ENCODE data around the gene USP6NL.

The USP6NL gene

GRCh38 chr10:11562888-11563287, 48.6 kb downstream of the USP6NL start:
- Histone ChIP-seq H3K4me3 (ENCODE audit: low read length) (no peak overlapping the region), H3K4me1 (ENCODE audit: low read length) (peaks cover 18% of the 10 kb centered on the region), H3K9me3 (ENCODE audit: insufficient read depth, low read length) (no peaks in the 10 kb centered on the region), H3K27me3 (ENCODE audit: low read depth, low read length) (no peaks in the 10 kb centered on the region), H2AFZ (ENCODE audit: low read depth, low read length) (no peak overlapping the region), H3K36me3 (replicated peaks; ENCODE audit: low read depth, low read length) (no peaks in the 10 kb centered on the region), H3K4me2 (ENCODE audit: low read length) (no peak overlapping the region), H3K9ac (ENCODE audit: low read length) (no peak overlapping the region), H3K79me2 (ENCODE audit: low read length) (peaks cover 23% of the 10 kb centered on the region), H3K27ac (ENCODE audit: low read length) (no peak overlapping the region), H4K20me1 (ENCODE audit: insufficient read depth, low read length) (no peaks in the 10 kb centered on the region; the same call in 1 of the 2 replicates)
- TF ChIP-seq CTCF (IDR thresholded peaks at IDR 0.05; ENCODE audit: low read depth, low read length) (no peak), EZH2phosphoT487 (IDR thresholded peaks at IDR 0.05; ENCODE audit: low read depth) (no peak)

GRCh38 chr10:11560076-11560709, 51.3 kb downstream of the USP6NL start:
- Histone ChIP-seq H3K4me2 (ENCODE audit: low read length) (peak overlapping the region; percentile 54), H3K79me2 (ENCODE audit: low read length) (peaks cover 13% of the 10 kb centered on the region), H4K20me1 (ENCODE audit: insufficient read depth, low read length) (no peaks in the 10 kb centered on the region; the same call in 1 of the 2 replicates)

GRCh38 chr10:11557967-11558366, 53.5 kb downstream of the USP6NL start:
- TF ChIP-seq EZH2phosphoT487 (IDR thresholded peaks at IDR 0.05; ENCODE audit: low read depth) (no peak), CTCF (IDR thresholded peaks at IDR 0.05; ENCODE audit: low read depth, low read length) (no peak)
- Histone ChIP-seq H3K9me3 (ENCODE audit: insufficient read depth, low read length) (no peaks in the 10 kb centered on the region), H3K4me2 (ENCODE audit: low read length) (no peak overlapping the region), H2AFZ (ENCODE audit: low read depth, low read length) (no peak overlapping the region), H3K27me3 (ENCODE audit: low read depth, low read length) (no peaks in the 10 kb centered on the region), H4K20me1 (ENCODE audit: insufficient read depth, low read length) (no peaks in the 10 kb centered on the region; the same call in 1 of the 2 replicates), H3K4me1 (ENCODE audit: low read length) (peaks cover 38% of the 10 kb centered on the region), H3K79me2 (ENCODE audit: low read length) (peaks cover 9% of the 10 kb centered on the region), H3K4me3 (ENCODE audit: low read length) (no peak overlapping the region), H3K27ac (ENCODE audit: low read length) (no peak overlapping the region), H3K9ac (ENCODE audit: low read length) (no peak overlapping the region), H3K36me3 (replicated peaks; ENCODE audit: low read depth, low read length) (no peaks in the 10 kb centered on the region)

More at GRCh38 chr10:11560076-11560709, 51.3 kb downstream of the USP6NL start:
- Histone ChIP-seq H3K4me3 (ENCODE audit: low read length) (peak overlapping the region; percentile 58), H3K9me3 (ENCODE audit: insufficient read depth, low read length) (no peaks in the 10 kb centered on the region), H3K27me3 (ENCODE audit: low read depth, low read length) (no peaks in the 10 kb centered on the region), H3K9ac (ENCODE audit: low read length) (no peak overlapping the region), H3K36me3 (replicated peaks; ENCODE audit: low read depth, low read length) (no peaks in the 10 kb centered on the region), H2AFZ (ENCODE audit: low read depth, low read length) (no peak overlapping the region), H3K4me1 (ENCODE audit: low read length) (peaks cover 22% of the 10 kb centered on the region), H3K27ac (ENCODE audit: low read length) (no peak overlapping the region)
- TF ChIP-seq CTCF (IDR thresholded peaks at IDR 0.05; ENCODE audit: low read depth, low read length) (no peak), EZH2phosphoT487 (IDR thresholded peaks at IDR 0.05; ENCODE audit: low read depth) (no peak)

GRCh38 chr10:11557513-11557912, 53.9 kb downstream of the USP6NL start:
- H3K9ac ChIP-seq (ENCODE audit: low read length) = no peak overlapping the region

More at GRCh38 chr10:11557513-11557912, 53.9 kb downstream of the USP6NL start:
- TF ChIP-seq EZH2phosphoT487 (IDR thresholded peaks at IDR 0.05; ENCODE audit: low read depth) = no peak
- no peak for TF ChIP-seq CTCF (IDR thresholded peaks at IDR 0.05; ENCODE audit: low read depth, low read length)
- Histone ChIP-seq H3K27ac (ENCODE audit: low read length) (no peak overlapping the region), H3K79me2 (ENCODE audit: low read length) (peaks cover 12% of the 10 kb centered on the region), H4K20me1 (ENCODE audit: insufficient read depth, low read length) (no peaks in the 10 kb centered on the region; the same call in 1 of the 2 replicates), H3K4me1 (ENCODE audit: low read length) (peaks cover 42% of the 10 kb centered on the region), H3K9me3 (ENCODE audit: insufficient read depth, low read length) (no peaks in the 10 kb centered on the region), H3K27me3 (ENCODE audit: low read depth, low read length) (no peaks in the 10 kb centered on the region), H2AFZ (ENCODE audit: low read depth, low read length) (no peak overlapping the region), H3K36me3 (replicated peaks; ENCODE audit: low read depth, low read length) (no peaks in the 10 kb centered on the region), H3K4me3 (ENCODE audit: low read length) (no peak overlapping the region), H3K4me2 (ENCODE audit: low read length) (no peak overlapping the region)
